ENCODE data around the gene CLNK.

- TF ChIP-seq NR3C1 (IDR thresholded peaks at IDR 0.05) (no peak), BCL3 (IDR thresholded peaks at IDR 0.05) (no peak), MAX (IDR thresholded peaks at IDR 0.05) (no peak), RFX5 (IDR thresholded peaks at IDR 0.05) (no peak), CTCF (IDR thresholded peaks at IDR 0.05) (no peak), JUN (IDR thresholded peaks at IDR 0.05) (no peak), POLR2AphosphoS2 (conservative IDR thresholded peaks at IDR 0.05; ENCODE audit: low read length) (no peak)
Measured at GRCh38 chr4:10576236-10576635, 108.3 kb downstream of the CLNK start.
